ENCODE results near the gene PARD3B. TPM values are rescaled to one million over a fixed set of nuclear protein-coding genes. Genes with fewer than 3 reads are reported as not detected.

Gene PARD3B
- total RNA-seq, 1 donor, result 53.1 TPM

GRCh38 chr2:204505488-204505887, 39.8 kb upstream of the PARD3B start:
- no peak for TF ChIP-seq CTCF (IDR thresholded peaks at IDR 0.05; ENCODE audit: insufficient read depth, low read depth, low read length)
- peak; percentile 46 for DNase-seq (ENCODE audit: low read depth)
- H3K4me3 ChIP-seq (ENCODE audit: low read depth, low read length), result no peak overlapping the region

GRCh38 chr2:204505946-204506345, 39.3 kb upstream of the PARD3B start:
- H3K4me3 ChIP-seq (ENCODE audit: low read depth, low read length), result no peak overlapping the region
- DNase-seq (ENCODE audit: low read depth), result peak; percentile 56
- no peak for TF ChIP-seq CTCF (IDR thresholded peaks at IDR 0.05; ENCODE audit: insufficient read depth, low read depth, low read length)

- TF ChIP-seq CTCF (IDR thresholded peaks at IDR 0.05; ENCODE audit: insufficient read depth, low read depth, low read length), result no peak
- no peak overlapping the region for H3K4me3 ChIP-seq (ENCODE audit: low read depth, low read length)
- no peak for DNase-seq (ENCODE audit: low read depth)
Observed at GRCh38 chr2:204507636-204508035, 37.6 kb upstream of the PARD3B start.

GRCh38 chr2:204510709-204511420, 34.4 kb upstream of the PARD3B start:
- no peak for TF ChIP-seq CTCF (IDR thresholded peaks at IDR 0.05; ENCODE audit: insufficient read depth, low read depth, low read length)
- no peak overlapping the region for H3K4me3 ChIP-seq (ENCODE audit: low read depth, low read length)
- no peak for DNase-seq (ENCODE audit: low read depth)

- no peak for TF ChIP-seq CTCF (IDR thresholded peaks at IDR 0.05; ENCODE audit: insufficient read depth, low read depth, low read length)
- no peak for DNase-seq (ENCODE audit: low read depth)
- H3K4me3 ChIP-seq (ENCODE audit: low read depth, low read length), result no peak overlapping the region
Observed at GRCh38 chr2:204514439-204514838, 30.8 kb upstream of the PARD3B start.

GRCh38 chr2:204515416-204515815, 29.9 kb upstream of the PARD3B start:
- no peak for DNase-seq (ENCODE audit: low read depth)

More at GRCh38 chr2:204515416-204515815, 29.9 kb upstream of the PARD3B start:
- H3K4me3 ChIP-seq (ENCODE audit: low read depth, low read length), result no peak overlapping the region
- no peak for TF ChIP-seq CTCF (IDR thresholded peaks at IDR 0.05; ENCODE audit: insufficient read depth, low read depth, low read length)
